DND-41 (cell line): ENCODE results near the gene SIRPA.

Source experiments
- EZH2 ChIP-seq: IDR thresholded peaks from 3 replicates; pipeline ENCODE4 v1.6.1; 2012; ENCODE audit warnings: borderline replicate concordance, low read depth, mild to moderate bottlenecking, moderate library complexity, low read length, inconsistent platforms; ENCODE audit not compliant: severe bottlenecking
- TF ChIP-seq, protein P1 (sequence below): IDR thresholded peaks from 2 replicates; pipeline ENCODE4 v1.5.1; 2012; ENCODE audit warnings: borderline replicate concordance, low read length, moderate library complexity, mild to moderate bottlenecking; ENCODE audit not compliant: poor library complexity, severe bottlenecking; ENCODE audit errors: extremely low read depth

DNA sequence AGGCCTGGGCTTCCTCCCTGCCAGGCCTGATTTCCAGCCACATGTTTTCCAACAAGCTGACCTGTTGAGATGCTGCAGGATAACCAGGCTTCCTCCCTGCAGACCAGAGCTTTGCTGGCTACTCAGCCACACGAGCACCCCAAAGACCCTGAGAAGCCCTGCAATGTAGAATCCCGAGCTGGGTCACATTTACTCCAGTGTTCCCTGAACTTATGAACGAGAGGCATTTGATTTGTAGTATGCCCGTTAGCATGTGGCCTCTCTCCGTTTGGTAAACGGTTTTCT lies 4.0 kb downstream of the SIRPA start:
- TF ChIP-seq EZH2: no peak
- TF ChIP-seq, protein P1, sequence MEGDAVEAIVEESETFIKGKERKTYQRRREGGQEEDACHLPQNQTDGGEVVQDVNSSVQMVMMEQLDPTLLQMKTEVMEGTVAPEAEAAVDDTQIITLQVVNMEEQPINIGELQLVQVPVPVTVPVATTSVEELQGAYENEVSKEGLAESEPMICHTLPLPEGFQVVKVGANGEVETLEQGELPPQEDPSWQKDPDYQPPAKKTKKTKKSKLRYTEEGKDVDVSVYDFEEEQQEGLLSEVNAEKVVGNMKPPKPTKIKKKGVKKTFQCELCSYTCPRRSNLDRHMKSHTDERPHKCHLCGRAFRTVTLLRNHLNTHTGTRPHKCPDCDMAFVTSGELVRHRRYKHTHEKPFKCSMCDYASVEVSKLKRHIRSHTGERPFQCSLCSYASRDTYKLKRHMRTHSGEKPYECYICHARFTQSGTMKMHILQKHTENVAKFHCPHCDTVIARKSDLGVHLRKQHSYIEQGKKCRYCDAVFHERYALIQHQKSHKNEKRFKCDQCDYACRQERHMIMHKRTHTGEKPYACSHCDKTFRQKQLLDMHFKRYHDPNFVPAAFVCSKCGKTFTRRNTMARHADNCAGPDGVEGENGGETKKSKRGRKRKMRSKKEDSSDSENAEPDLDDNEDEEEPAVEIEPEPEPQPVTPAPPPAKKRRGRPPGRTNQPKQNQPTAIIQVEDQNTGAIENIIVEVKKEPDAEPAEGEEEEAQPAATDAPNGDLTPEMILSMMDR: no peak
